ENCODE data around the gene CKMT1B. TPM values are rescaled to one million over a fixed set of nuclear protein-coding genes. Genes with fewer than 3 reads are reported as not detected.
"Not testable (repeated sequence)": the region's sequence is repeated elsewhere in the genome, so short reads cannot be mapped to it uniquely, and the experiment has no call there.

The CKMT1B gene
- total RNA-seq, result not detected

- DNase-seq, H3K36me3 Mint-ChIP-seq, H3K27me3 Mint-ChIP-seq, H3K27ac Mint-ChIP-seq, H3K4me3 Mint-ChIP-seq, H3K4me1 Mint-ChIP-seq, POLR2A ChIA-PET, H3K9me3 Mint-ChIP-seq: not testable (repeated sequence)
- peak; percentile 29 for ATAC-seq (ENCODE audit: low read depth)
Measured at GRCh38 chr15:43593328-43594190, at the start of gene CKMT1B. TSS of gene CKMT1B (plus strand) at chr15:43594027. CDS start at chr15:43594219, 192 bp downstream.

DNA sequence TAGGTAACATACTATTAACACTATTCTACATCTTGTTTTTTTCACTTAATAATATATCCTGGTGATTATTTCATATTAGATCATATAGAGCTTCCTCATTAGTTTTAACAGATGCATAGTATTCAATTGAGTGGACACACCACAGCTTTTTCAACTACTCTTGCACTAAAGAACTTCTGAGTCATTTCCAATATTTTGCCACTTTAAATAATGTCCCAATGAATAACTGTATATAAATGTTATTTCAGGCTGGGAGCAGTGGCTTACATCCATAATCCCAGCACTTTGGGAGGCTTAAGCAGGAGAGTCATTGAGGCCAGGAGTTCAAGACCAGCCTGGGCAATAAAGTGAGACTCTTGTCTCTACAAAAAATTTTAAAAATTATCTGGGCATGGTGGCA is 49.6 kb upstream of the CKMT1B start:
- Mint-ChIP-seq H3K4me3 (no peak overlapping the region), H3K36me3 (peaks cover 10% of the 10 kb centered on the region), H3K4me1 (peaks cover 8% of the 10 kb centered on the region), H3K27me3 (no peaks in the 10 kb centered on the region), H3K27ac (no peak overlapping the region), H3K9me3 (no peaks in the 10 kb centered on the region)
- DNase-seq (no peak), ATAC-seq (ENCODE audit: low read depth) (no peak)
- POLR2A ChIA-PET, result interaction anchor here (0.6 kb wide), 1 partner anchor 12 kb away, joined by 7 read pairs; no protein-coding TSS in a partner anchor

GRCh38 chr15:43545426-43545825 is 48.4 kb upstream of the CKMT1B start:
- POLR2A ChIA-PET, result interaction anchor here (0.9 kb wide), 1 partner anchor 22 kb away, joined by 4 read pairs; no protein-coding TSS in a partner anchor
- no peak for DNase-seq
- no peak for ATAC-seq (ENCODE audit: low read depth)
- H3K4me1 Mint-ChIP-seq, result peaks cover 8% of the 10 kb centered on the region
- no peaks in the 10 kb centered on the region for H3K27me3 Mint-ChIP-seq
- H3K9me3 Mint-ChIP-seq, result no peaks in the 10 kb centered on the region
- H3K36me3 Mint-ChIP-seq, result peaks cover 10% of the 10 kb centered on the region
- H3K27ac Mint-ChIP-seq, result no peak overlapping the region
- H3K4me3 Mint-ChIP-seq, result no peak overlapping the region

- H3K4me3 Mint-ChIP-seq, result no peak overlapping the region
- DNase-seq (no peak), ATAC-seq (ENCODE audit: low read depth) (no peak)
- H3K27ac Mint-ChIP-seq, result no peak overlapping the region
- H3K4me1 Mint-ChIP-seq, result no peaks in the 10 kb centered on the region
- POLR2A ChIA-PET, result no interaction called here
- H3K36me3 Mint-ChIP-seq, result peaks cover 10% of the 10 kb centered on the region
- no peaks in the 10 kb centered on the region for H3K9me3 Mint-ChIP-seq
- H3K27me3 Mint-ChIP-seq, result no peaks in the 10 kb centered on the region
Measured at GRCh38 chr15:43547539-43547938, 46.3 kb upstream of the CKMT1B start.

DNA sequence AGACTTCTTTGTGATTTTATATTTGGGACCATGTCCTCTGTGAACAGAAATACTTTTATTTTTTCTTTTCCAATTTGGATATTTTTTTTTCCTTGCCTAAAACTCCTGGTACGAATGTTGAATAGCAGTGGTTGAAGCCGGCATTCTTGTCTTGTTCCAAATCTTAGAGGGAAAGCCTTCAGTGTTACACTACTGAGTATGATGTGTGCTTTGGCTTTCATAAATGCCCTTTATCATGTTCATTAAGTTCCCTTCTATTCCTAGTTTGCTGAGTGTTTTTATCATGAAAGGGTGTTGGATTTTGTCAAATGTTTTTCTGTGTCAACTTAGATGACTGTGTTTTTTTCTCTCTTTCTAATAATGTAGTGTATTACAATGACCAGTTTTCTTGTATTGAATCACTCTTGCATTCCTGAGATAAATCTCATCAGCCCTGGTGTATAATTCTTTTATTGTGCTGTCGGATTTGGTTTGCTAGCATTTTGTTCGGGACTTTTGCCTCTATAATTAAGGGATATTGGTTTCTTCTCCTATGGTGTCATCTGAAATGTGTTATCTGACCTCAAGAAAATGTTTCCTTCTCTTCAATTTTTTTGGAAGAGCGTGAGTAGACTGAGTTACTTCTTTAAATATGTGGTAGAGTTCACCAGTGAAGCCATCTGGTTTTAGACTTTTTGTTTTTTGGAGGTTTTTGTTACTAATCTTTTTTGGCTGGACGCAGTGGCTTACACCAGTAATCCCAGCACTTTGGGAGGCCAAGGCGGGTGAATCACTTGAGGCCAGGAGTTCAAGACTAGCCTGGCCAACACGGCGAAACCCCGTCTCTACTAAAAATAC is 43.1 kb upstream of the CKMT1B start:
- Mint-ChIP-seq H3K27me3 (no peaks in the 10 kb centered on the region), H3K9me3 (no peaks in the 10 kb centered on the region), H3K4me1 (no peaks in the 10 kb centered on the region), H3K4me3 (no peak overlapping the region), H3K36me3 (peaks cover 10% of the 10 kb centered on the region), H3K27ac (no peak overlapping the region)
- no peak for ATAC-seq (ENCODE audit: low read depth)
- POLR2A ChIA-PET, result no interaction called here
- DNase-seq, result no peak

GRCh38 chr15:43552256-43552655 is 41.6 kb upstream of the CKMT1B start:
- POLR2A ChIA-PET, result no interaction called here
- Mint-ChIP-seq H3K4me3 (no peak overlapping the region), H3K27ac (no peak overlapping the region), H3K27me3 (no peaks in the 10 kb centered on the region), H3K4me1 (no peaks in the 10 kb centered on the region), H3K9me3 (no peaks in the 10 kb centered on the region), H3K36me3 (peaks cover 10% of the 10 kb centered on the region)
- DNase-seq (no peak), ATAC-seq (ENCODE audit: low read depth) (no peak)

GRCh38 chr15:43552986-43553385 is 40.8 kb upstream of the CKMT1B start:
- Mint-ChIP-seq H3K9me3 (no peaks in the 10 kb centered on the region), H3K4me1 (no peaks in the 10 kb centered on the region), H3K4me3 (no peak overlapping the region), H3K27me3 (no peaks in the 10 kb centered on the region), H3K36me3 (peaks cover 7% of the 10 kb centered on the region), H3K27ac (no peak overlapping the region)
- POLR2A ChIA-PET, result no interaction called here
- ATAC-seq (ENCODE audit: low read depth) (no peak), DNase-seq (no peak)

DNA sequence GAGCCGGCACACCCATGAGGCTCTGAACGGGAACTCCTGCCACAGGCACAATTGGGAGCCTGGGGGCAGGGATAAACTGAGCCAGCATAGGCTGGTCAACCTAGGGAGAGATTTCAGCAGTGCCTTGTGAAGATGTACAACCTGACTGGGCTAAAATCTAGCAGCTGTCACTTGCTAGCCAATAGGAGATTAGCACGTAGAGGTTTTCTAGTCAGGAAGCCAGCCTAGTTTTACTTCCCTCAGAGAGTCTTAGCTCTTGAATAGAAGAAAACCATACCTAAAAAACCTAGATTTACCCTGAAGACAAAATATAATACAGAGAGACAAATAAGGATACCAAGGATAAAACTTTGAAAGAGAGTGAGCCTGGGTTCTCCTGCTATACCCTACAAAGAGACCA is 31.1 kb upstream of the CKMT1B start:
- H3K9me3 Mint-ChIP-seq; ATAC-seq (ENCODE audit: low read depth); H3K27me3 Mint-ChIP-seq; H3K4me3 Mint-ChIP-seq; DNase-seq; POLR2A ChIA-PET; H3K36me3 Mint-ChIP-seq; H3K4me1 Mint-ChIP-seq; H3K27ac Mint-ChIP-seq: not testable (repeated sequence)

GRCh38 chr15:43563793-43564192 is 30.0 kb upstream of the CKMT1B start:
- H3K27ac Mint-ChIP-seq; ATAC-seq (ENCODE audit: low read depth); DNase-seq; H3K36me3 Mint-ChIP-seq; POLR2A ChIA-PET; H3K4me1 Mint-ChIP-seq; H3K27me3 Mint-ChIP-seq; H3K9me3 Mint-ChIP-seq; H3K4me3 Mint-ChIP-seq: not testable (repeated sequence)

- H3K4me1 Mint-ChIP-seq; H3K36me3 Mint-ChIP-seq; H3K27ac Mint-ChIP-seq; POLR2A ChIA-PET; ATAC-seq (ENCODE audit: low read depth); DNase-seq; H3K9me3 Mint-ChIP-seq; H3K4me3 Mint-ChIP-seq; H3K27me3 Mint-ChIP-seq: not testable (repeated sequence)
Measured at GRCh38 chr15:43566615-43567014, 27.2 kb upstream of the CKMT1B start.

DNA sequence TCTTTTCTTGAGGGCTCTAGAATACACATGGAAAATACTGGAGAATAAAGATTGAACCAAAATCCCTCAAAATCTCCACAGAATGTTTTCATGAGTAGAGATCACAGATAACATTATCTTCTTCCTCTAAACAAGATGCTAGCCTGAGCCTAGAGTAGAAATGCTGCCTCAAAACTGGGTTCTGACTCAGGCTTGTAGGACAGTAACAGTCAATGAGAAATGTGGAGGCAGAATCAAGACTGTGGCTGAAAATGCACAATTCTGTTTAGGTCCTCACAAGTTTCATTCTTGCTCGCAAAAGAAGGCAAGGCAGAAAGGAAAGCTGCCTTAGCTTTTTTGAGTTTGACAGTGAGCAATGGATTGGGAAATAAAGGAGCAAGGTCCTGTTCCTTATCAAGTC is 19.2 kb upstream of the CKMT1B start:
- not testable (repeated sequence) for H3K27ac Mint-ChIP-seq

DNA sequence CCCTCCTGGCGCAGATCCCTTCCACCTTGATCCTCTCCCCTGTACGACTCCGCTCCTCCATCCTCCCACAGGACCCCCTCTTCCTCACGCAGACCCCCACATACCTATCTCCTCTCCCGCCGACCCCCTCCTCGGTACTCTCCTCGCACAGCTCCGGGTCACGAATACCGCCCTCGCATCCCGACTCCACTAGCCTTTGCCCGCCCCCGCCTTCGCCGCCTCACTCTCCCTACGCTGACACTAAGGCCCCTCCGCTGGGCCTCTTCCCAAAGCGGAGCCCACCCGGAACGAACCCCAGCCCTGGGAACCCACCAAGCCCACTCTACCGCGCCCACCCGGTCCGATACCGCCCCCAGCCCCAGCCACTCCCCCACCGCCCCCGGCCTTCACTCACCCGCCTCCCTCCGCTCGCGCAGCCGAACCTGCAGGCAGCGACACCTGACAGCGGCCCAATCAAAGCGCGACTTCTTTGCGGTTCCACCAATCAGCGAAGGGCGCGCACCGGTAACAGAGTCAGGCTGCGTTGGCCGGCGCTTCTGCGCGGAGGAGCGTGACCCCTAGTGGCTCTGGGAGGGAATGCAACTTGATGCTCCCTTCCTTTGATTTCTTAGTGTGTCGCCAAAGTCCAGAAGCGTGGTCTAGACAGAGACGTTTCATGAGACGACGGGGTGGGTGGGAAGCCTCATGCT is 3.9 kb upstream of the CKMT1B start, which contains the start of gene PPIP5K1:
Gene PPIP5K1 (minus strand): TSS at position 431 of the 689 bp plus-strand sequence. CDS start 5,704 bp downstream, outside the sequence.
- POLR2A ChIA-PET, H3K4me1 Mint-ChIP-seq, DNase-seq, H3K27me3 Mint-ChIP-seq, H3K4me3 Mint-ChIP-seq, H3K36me3 Mint-ChIP-seq, H3K9me3 Mint-ChIP-seq, H3K27ac Mint-ChIP-seq: not testable (repeated sequence)
- ATAC-seq (ENCODE audit: low read depth), result peak; percentile 99

More for the DNA sequence above, 19.2 kb upstream of the CKMT1B start:
- POLR2A ChIA-PET; H3K36me3 Mint-ChIP-seq; H3K4me3 Mint-ChIP-seq; ATAC-seq (ENCODE audit: low read depth); DNase-seq; H3K4me1 Mint-ChIP-seq; H3K27me3 Mint-ChIP-seq; H3K9me3 Mint-ChIP-seq: not testable (repeated sequence)

GRCh38 chr15:43592841-43593240 is 986 bp upstream of the CKMT1B start:
- H3K27me3 Mint-ChIP-seq; POLR2A ChIA-PET; ATAC-seq (ENCODE audit: low read depth); H3K4me1 Mint-ChIP-seq; H3K27ac Mint-ChIP-seq; H3K4me3 Mint-ChIP-seq; H3K9me3 Mint-ChIP-seq; DNase-seq; H3K36me3 Mint-ChIP-seq: not testable (repeated sequence)

Measured in activated naive CD8-positive, alpha-beta T cell treated with anti-CD3 and anti-CD28 coated beads, Interleukin-2, amount 10 ng/mL, durations not matched to agents 7 days and 5 days (primary cell).